Measurements from ENCODE around the gene SEPTIN10. TPM values are rescaled to one million over a fixed set of nuclear protein-coding genes. Genes with fewer than 3 reads are reported as not detected.

SEPTIN10 gene
- total and polyA plus RNA-seq, 2 experiments from 2014 or later, result 52.3 to 85.1 TPM

DNA sequence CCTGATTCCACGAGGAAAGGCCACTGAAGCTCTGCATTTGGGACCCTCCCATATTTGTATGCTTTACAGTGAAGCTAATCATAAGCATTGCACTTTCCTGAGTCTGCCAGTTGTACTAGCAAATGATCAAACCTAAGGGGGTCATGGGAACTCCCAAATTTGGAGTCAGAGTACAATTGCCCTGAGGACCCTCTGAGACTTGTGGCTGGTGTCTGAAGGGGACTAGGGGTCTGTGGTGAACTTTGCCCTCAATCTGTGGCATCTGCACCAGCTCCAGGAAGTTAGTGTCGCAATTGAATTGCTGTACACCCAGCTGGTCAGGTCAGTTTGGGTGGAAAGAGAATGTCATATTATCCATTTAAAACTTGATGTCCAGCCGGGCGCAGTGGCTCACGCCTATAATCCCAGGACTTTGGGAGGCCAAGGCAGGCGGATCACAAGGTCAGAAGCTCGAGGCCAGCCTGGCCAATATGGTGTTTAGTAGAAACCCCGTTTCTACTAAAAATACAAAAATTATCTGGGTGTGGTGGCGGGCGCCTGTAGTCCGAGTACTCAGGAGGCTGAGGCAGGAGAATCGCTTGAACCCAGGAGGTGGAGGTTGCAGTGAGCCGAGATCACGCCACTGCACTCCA is 18.5 kb upstream of the SEPTIN10 start:
- no peak overlapping the region for H3K27ac Mint-ChIP-seq

More for the DNA sequence above, 18.5 kb upstream of the SEPTIN10 start:
- no peaks in the 10 kb centered on the region for H3K27me3 Mint-ChIP-seq (ENCODE audit: insufficient read depth, low read depth, poor library complexity)
- no peaks in the 10 kb centered on the region for H4K20me1 ChIP-seq (replicated peaks; ENCODE audit: insufficient read depth)
- no peaks in the 10 kb centered on the region; the same call in 1 of the 2 replicates for H3K9me2 ChIP-seq (ENCODE audit: insufficient read depth)
- H3K4me2 ChIP-seq, result no peak overlapping the region
- no peak overlapping the region for H3K27ac ChIP-seq (ENCODE audit: low read depth)
- H3K27me3 ChIP-seq (ENCODE audit: insufficient read depth), result no peaks in the 10 kb centered on the region
- H2AFZ ChIP-seq, result no peak overlapping the region
- ATAC-seq (no peak), DNase-seq (ENCODE audit: low spot score) (no peak)
- no peaks in the 10 kb centered on the region for H3K4me1 ChIP-seq (ENCODE audit: insufficient read depth)
- H3K4me3 ChIP-seq, result no peak overlapping the region
- no peaks in the 10 kb centered on the region for H3F3A ChIP-seq (replicated peaks; ENCODE audit: low read depth)
- no peaks in the 10 kb centered on the region for H3K4me1 Mint-ChIP-seq
- H3K4me3 Mint-ChIP-seq, result no peak overlapping the region
- no peak for TF ChIP-seq JUNB (IDR thresholded peaks at IDR 0.05; ENCODE audit: unreplicated experiment)
- TF ChIP-seq, protein P1, sequence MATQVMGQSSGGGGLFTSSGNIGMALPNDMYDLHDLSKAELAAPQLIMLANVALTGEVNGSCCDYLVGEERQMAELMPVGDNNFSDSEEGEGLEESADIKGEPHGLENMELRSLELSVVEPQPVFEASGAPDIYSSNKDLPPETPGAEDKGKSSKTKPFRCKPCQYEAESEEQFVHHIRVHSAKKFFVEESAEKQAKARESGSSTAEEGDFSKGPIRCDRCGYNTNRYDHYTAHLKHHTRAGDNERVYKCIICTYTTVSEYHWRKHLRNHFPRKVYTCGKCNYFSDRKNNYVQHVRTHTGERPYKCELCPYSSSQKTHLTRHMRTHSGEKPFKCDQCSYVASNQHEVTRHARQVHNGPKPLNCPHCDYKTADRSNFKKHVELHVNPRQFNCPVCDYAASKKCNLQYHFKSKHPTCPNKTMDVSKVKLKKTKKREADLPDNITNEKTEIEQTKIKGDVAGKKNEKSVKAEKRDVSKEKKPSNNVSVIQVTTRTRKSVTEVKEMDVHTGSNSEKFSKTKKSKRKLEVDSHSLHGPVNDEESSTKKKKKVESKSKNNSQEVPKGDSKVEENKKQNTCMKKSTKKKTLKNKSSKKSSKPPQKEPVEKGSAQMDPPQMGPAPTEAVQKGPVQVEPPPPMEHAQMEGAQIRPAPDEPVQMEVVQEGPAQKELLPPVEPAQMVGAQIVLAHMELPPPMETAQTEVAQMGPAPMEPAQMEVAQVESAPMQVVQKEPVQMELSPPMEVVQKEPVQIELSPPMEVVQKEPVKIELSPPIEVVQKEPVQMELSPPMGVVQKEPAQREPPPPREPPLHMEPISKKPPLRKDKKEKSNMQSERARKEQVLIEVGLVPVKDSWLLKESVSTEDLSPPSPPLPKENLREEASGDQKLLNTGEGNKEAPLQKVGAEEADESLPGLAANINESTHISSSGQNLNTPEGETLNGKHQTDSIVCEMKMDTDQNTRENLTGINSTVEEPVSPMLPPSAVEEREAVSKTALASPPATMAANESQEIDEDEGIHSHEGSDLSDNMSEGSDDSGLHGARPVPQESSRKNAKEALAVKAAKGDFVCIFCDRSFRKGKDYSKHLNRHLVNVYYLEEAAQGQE (IDR thresholded peaks at IDR 0.05; ENCODE audit: unreplicated experiment), result no peak
- TF ChIP-seq ZNF114 (CRISPR knock-in tag; IDR thresholded peaks at IDR 0.05), result no peak
- TF ChIP-seq EZH2phosphoT487 (IDR thresholded peaks at IDR 0.05; ENCODE audit: unreplicated experiment), result no peak
- TF ChIP-seq POLR2AphosphoS5 (IDR thresholded peaks at IDR 0.05; ENCODE audit: low read depth), result no peak
- TF ChIP-seq NANOG (IDR thresholded peaks at IDR 0.05; ENCODE audit: borderline replicate concordance), result no peak
- no peak for TF ChIP-seq EZH2 (IDR thresholded peaks at IDR 0.05; ENCODE audit: low read depth, unreplicated experiment)
- TF ChIP-seq STAT1 (IDR thresholded peaks at IDR 0.05; ENCODE audit: unreplicated experiment), result no peak
- TF ChIP-seq, protein P2, sequence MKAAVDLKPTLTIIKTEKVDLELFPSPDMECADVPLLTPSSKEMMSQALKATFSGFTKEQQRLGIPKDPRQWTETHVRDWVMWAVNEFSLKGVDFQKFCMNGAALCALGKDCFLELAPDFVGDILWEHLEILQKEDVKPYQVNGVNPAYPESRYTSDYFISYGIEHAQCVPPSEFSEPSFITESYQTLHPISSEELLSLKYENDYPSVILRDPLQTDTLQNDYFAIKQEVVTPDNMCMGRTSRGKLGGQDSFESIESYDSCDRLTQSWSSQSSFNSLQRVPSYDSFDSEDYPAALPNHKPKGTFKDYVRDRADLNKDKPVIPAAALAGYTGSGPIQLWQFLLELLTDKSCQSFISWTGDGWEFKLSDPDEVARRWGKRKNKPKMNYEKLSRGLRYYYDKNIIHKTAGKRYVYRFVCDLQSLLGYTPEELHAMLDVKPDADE (IDR thresholded peaks at IDR 0.05), result no peak
- TF ChIP-seq, protein P3, sequence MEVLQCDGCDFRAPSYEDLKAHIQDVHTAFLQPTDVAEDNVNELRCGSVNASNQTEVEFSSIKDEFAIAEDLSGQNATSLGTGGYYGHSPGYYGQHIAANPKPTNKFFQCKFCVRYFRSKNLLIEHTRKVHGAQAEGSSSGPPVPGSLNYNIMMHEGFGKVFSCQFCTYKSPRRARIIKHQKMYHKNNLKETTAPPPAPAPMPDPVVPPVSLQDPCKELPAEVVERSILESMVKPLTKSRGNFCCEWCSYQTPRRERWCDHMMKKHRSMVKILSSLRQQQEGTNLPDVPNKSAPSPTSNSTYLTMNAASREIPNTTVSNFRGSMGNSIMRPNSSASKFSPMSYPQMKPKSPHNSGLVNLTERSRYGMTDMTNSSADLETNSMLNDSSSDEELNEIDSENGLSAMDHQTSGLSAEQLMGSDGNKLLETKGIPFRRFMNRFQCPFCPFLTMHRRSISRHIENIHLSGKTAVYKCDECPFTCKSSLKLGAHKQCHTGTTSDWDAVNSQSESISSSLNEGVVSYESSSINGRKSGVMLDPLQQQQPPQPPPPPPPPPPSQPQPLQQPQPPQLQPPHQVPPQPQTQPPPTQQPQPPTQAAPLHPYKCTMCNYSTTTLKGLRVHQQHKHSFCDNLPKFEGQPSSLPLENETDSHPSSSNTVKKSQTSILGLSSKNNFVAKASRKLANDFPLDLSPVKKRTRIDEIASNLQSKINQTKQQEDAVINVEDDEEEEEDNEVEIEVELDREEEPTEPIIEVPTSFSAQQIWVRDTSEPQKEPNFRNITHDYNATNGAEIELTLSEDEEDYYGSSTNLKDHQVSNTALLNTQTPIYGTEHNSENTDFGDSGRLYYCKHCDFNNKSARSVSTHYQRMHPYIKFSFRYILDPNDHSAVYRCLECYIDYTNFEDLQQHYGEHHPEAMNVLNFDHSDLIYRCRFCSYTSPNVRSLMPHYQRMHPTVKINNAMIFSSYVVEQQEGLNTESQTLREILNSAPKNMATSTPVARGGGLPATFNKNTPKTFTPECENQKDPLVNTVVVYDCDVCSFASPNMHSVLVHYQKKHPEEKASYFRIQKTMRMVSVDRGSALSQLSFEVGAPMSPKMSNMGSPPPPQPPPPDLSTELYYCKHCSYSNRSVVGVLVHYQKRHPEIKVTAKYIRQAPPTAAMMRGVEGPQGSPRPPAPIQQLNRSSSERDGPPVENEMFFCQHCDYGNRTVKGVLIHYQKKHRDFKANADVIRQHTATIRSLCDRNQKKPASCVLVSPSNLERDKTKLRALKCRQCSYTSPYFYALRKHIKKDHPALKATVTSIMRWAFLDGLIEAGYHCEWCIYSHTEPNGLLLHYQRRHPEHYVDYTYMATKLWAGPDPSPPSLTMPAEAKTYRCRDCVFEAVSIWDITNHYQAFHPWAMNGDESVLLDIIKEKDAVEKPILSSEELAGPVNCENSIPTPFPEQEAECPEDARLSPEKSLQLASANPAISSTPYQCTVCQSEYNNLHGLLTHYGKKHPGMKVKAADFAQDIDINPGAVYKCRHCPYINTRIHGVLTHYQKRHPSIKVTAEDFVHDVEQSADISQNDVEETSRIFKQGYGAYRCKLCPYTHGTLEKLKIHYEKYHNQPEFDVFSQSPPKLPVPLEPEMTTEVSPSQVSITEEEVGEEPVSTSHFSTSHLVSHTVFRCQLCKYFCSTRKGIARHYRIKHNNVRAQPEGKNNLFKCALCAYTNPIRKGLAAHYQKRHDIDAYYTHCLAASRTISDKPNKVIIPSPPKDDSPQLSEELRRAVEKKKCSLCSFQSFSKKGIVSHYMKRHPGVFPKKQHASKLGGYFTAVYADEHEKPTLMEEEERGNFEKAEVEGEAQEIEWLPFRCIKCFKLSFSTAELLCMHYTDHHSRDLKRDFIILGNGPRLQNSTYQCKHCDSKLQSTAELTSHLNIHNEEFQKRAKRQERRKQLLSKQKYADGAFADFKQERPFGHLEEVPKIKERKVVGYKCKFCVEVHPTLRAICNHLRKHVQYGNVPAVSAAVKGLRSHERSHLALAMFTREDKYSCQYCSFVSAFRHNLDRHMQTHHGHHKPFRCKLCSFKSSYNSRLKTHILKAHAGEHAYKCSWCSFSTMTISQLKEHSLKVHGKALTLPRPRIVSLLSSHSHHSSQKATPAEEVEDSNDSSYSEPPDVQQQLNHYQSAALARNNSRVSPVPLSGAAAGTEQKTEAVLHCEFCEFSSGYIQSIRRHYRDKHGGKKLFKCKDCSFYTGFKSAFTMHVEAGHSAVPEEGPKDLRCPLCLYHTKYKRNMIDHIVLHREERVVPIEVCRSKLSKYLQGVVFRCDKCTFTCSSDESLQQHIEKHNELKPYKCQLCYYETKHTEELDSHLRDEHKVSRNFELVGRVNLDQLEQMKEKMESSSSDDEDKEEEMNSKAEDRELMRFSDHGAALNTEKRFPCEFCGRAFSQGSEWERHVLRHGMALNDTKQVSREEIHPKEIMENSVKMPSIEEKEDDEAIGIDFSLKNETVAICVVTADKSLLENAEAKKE (CRISPR knock-in tag; IDR thresholded peaks at IDR 0.05), result no peak
- TF ChIP-seq, protein P4, sequence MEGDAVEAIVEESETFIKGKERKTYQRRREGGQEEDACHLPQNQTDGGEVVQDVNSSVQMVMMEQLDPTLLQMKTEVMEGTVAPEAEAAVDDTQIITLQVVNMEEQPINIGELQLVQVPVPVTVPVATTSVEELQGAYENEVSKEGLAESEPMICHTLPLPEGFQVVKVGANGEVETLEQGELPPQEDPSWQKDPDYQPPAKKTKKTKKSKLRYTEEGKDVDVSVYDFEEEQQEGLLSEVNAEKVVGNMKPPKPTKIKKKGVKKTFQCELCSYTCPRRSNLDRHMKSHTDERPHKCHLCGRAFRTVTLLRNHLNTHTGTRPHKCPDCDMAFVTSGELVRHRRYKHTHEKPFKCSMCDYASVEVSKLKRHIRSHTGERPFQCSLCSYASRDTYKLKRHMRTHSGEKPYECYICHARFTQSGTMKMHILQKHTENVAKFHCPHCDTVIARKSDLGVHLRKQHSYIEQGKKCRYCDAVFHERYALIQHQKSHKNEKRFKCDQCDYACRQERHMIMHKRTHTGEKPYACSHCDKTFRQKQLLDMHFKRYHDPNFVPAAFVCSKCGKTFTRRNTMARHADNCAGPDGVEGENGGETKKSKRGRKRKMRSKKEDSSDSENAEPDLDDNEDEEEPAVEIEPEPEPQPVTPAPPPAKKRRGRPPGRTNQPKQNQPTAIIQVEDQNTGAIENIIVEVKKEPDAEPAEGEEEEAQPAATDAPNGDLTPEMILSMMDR (conservative IDR thresholded peaks at IDR 0.05; ENCODE audit: low read depth in 2 of 2), result no peak
- no peak for TF ChIP-seq ZNF331 (CRISPR knock-in tag; IDR thresholded peaks at IDR 0.05; ENCODE audit: low read depth)
- no peaks in the 10 kb centered on the region for H3K36me3 ChIP-seq (ENCODE audit: insufficient read depth)
- H3K36me3 Mint-ChIP-seq (ENCODE audit: low read depth), result no peaks in the 10 kb centered on the region
- no peaks in the 10 kb centered on the region for H3K79me2 ChIP-seq (replicated peaks; ENCODE audit: insufficient read depth)
- H3K9me3 Mint-ChIP-seq, result no peaks in the 10 kb centered on the region
